Hepatocyte (in vitro differentiated cells): ENCODE data around the gene GPC2.
A peak's percentile ranks its signal among the peaks of the same experiment; 100 is the strongest.

Experiments
- EZH2 ChIP-seq: fragments of 200-600 bp; sonication (generic); IDR thresholded peaks from 2 replicates; pipeline ENCODE4 v1.6.1; 2016; ENCODE audit warnings: antibody characterized with exemption, mild to moderate bottlenecking, borderline replicate concordance
- EZH2phosphoT487 ChIP-seq: fragments of 200-600 bp; sonication (generic); IDR thresholded peaks from one replicate; pipeline ENCODE4 v1.6.1; 2018; ENCODE audit warnings: antibody characterized with exemption, mild to moderate bottlenecking, low read depth, moderate library complexity; ENCODE audit not compliant: unreplicated experiment, severe bottlenecking
- TF ChIP-seq, protein P1 (sequence below): fragments of 200-600 bp; sonication (generic); IDR thresholded peaks from 2 replicates; pipeline ENCODE4 v1.5.1; 2016; ENCODE audit warnings: antibody characterized with exemption, mild to moderate bottlenecking; ENCODE audit not compliant: poor library complexity

DNA sequence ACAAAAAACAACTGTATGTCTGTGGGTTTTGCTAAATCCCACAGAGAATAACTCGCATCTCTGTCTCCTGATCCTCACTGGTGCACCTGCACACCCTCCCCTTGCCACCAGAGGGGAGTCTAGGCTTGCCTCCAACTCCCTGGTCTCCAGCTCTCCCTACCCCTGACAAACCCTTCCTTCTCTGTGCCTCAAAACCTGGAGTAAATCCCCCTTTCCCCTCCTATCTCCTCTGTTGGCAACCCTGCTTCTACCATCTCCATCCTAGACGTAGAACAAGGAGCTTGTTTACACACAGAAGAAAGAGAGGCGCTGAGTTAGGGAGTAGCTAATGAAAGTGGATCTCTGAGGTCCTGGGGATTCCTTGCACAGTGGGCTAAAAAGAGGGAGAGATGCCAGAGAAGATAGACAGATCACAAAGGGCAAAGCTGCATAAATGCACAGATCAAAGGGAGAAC lies 44.5 kb downstream of the GPC2 start:
- no peak for TF ChIP-seq EZH2
- TF ChIP-seq, protein P1, sequence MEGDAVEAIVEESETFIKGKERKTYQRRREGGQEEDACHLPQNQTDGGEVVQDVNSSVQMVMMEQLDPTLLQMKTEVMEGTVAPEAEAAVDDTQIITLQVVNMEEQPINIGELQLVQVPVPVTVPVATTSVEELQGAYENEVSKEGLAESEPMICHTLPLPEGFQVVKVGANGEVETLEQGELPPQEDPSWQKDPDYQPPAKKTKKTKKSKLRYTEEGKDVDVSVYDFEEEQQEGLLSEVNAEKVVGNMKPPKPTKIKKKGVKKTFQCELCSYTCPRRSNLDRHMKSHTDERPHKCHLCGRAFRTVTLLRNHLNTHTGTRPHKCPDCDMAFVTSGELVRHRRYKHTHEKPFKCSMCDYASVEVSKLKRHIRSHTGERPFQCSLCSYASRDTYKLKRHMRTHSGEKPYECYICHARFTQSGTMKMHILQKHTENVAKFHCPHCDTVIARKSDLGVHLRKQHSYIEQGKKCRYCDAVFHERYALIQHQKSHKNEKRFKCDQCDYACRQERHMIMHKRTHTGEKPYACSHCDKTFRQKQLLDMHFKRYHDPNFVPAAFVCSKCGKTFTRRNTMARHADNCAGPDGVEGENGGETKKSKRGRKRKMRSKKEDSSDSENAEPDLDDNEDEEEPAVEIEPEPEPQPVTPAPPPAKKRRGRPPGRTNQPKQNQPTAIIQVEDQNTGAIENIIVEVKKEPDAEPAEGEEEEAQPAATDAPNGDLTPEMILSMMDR, result peak; percentile 81
- TF ChIP-seq EZH2phosphoT487, result no peak
